Transverse colon (tissue), 4 donors: ENCODE results near the gene UMAD1.

Source experiments
- EP300 ChIP-seq: sonication (generic); formaldehyde crosslinking; IDR thresholded peaks from one replicate; pipeline ENCODE4 v1.6.1; 2017; ENCODE audit warnings: antibody characterized with exemption, low read depth
- POLR2A ChIP-seq: fragments of 450-650 bp; IDR thresholded peaks from one replicate; pipeline ENCODE4 v1.6.1; 2016; ENCODE audit warnings: antibody characterized with exemption, mild to moderate bottlenecking, moderate library complexity
- POLR2AphosphoS5 ChIP-seq, 3 donors: sonication (generic); formaldehyde crosslinking; IDR thresholded peaks; one replicate each; pipeline ENCODE4 v1.6.1; 2016; ENCODE audit warnings: antibody characterized with exemption in 3 of 3
- TF ChIP-seq, protein P1 (sequence below), 5 experiments: fragments of 200-600 bp in 3 of 5; fragments of 450-650 bp in 2 of 5; sonication (generic) in 3 of 5; IDR thresholded peaks; 1 replicate in 2 of 5; 2 replicates in 3 of 5; pipeline ENCODE4 v1.5.1; 2016 to 2017; ENCODE audit warnings: antibody characterized with exemption in 5 of 5, inconsistent platforms in 3 of 5, mild to moderate bottlenecking in 2 of 5, moderate library complexity in 1 of 5

DNA sequence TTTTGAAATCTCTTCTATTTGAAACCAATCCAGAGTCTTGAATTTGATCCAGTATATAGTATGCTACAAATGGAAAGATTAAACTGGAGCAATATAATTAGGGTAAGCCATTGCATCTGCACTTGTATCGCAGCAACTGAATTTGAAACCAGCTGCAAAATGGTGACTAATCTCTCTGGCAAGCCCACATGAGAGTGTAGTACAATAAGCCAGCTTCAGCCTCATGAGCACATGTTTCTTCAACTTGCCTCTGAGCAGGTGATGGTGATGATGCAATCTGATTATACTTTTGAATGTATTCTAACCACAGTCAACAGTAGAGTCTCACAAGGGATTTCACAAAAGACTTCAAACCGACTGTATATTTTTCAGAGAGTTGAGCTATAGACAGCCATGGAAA lies 78.7 kb downstream of the UMAD1 start:
- TF ChIP-seq, protein P1, sequence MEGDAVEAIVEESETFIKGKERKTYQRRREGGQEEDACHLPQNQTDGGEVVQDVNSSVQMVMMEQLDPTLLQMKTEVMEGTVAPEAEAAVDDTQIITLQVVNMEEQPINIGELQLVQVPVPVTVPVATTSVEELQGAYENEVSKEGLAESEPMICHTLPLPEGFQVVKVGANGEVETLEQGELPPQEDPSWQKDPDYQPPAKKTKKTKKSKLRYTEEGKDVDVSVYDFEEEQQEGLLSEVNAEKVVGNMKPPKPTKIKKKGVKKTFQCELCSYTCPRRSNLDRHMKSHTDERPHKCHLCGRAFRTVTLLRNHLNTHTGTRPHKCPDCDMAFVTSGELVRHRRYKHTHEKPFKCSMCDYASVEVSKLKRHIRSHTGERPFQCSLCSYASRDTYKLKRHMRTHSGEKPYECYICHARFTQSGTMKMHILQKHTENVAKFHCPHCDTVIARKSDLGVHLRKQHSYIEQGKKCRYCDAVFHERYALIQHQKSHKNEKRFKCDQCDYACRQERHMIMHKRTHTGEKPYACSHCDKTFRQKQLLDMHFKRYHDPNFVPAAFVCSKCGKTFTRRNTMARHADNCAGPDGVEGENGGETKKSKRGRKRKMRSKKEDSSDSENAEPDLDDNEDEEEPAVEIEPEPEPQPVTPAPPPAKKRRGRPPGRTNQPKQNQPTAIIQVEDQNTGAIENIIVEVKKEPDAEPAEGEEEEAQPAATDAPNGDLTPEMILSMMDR (IDR thresholded peaks at IDR 0.05) = no peak
- TF ChIP-seq EP300 = no peak
- no peak for TF ChIP-seq POLR2A
- TF ChIP-seq POLR2AphosphoS5 (IDR thresholded peaks at IDR 0.05) = peak in 1 of 3 donors; percentile 42
